Measurements from ENCODE around the gene GALNT14.
"Not testable (repeated sequence)": the region's sequence is repeated elsewhere in the genome, so short reads cannot be mapped to it uniquely, and the experiment has no call there.

The GALNT14 gene

DNA sequence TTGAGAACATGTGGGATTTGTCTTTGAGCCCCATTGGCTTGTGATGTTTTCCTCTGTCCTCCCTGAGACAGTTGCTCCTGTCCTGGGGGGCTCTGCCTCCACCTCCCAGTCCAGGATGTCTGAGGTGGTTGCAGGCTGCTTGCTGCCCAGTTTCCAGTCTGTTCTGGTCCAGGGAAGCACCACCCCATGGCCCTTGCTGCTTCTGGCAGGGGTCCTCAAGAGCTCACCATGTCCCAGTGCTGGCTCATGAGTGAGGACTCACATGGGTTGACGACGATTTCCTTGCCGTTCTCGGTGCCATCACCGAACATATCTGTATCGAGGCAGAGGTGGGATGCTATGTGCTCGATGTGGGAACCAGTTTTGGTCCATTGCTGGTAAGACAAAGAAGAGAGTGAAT lies 227.6 kb downstream of the GALNT14 start:
- no peak for DNase-seq (ENCODE audit: low read depth in 2 of 3, low spot score in 1 of 3)

GRCh38 chr2:30904437-30904836 lies 233.8 kb downstream of the GALNT14 start:
- not testable (repeated sequence) for DNase-seq (ENCODE audit: low read depth in 2 of 3, low spot score in 1 of 3)

- no peak for DNase-seq (ENCODE audit: low read depth in 2 of 3, low spot score in 1 of 3)
Observed at GRCh38 chr2:30903326-30903725, 234.9 kb downstream of the GALNT14 start.

DNA sequence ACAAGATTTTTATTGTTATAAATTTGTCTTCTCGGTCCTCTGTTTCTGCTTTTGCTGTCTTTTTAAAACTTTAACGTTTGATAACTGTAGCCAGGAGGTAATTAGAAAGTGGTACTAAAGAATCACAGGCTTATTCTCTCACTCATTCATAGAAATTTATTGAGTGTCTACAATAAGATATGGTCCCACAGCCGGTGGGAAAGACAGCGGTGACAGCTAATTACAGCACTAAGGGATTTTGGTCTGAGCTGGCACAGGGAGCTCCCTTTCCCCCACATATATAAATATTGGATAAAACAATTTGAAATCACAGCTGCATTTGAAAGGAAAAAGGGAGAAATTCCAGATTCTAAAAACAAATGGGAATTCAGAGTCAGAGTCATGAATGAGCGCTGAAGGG lies 237.9 kb downstream of the GALNT14 start:
- no peak for DNase-seq (ENCODE audit: low read depth in 2 of 3, low spot score in 1 of 3)

GRCh38 chr2:30899516-30900054 lies 238.7 kb downstream of the GALNT14 start:
- no peak for DNase-seq (ENCODE audit: low read depth in 2 of 3, low spot score in 1 of 3)

DNA sequence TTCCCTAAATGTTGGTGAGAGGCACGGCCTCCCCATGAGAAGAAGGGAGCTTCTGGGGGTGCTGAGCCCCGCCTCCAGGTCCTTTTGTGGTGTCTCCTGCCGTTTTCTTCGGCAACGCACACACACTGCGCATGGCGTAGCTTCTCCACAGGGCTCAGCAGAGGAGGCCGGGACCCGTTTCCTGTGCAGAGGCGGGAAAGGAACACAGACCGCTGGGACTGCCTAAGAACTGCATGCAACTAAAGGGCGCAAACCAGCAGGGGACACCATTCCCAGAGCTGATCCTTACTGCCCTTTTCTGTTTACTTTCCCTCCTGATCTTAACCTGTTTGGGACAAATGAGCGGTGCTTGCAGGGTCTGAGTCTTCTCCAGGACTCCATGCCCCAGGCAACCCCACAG lies 240.7 kb downstream of the GALNT14 start:
- DNase-seq (ENCODE audit: low read depth in 2 of 3, low spot score in 1 of 3): no peak

DNA sequence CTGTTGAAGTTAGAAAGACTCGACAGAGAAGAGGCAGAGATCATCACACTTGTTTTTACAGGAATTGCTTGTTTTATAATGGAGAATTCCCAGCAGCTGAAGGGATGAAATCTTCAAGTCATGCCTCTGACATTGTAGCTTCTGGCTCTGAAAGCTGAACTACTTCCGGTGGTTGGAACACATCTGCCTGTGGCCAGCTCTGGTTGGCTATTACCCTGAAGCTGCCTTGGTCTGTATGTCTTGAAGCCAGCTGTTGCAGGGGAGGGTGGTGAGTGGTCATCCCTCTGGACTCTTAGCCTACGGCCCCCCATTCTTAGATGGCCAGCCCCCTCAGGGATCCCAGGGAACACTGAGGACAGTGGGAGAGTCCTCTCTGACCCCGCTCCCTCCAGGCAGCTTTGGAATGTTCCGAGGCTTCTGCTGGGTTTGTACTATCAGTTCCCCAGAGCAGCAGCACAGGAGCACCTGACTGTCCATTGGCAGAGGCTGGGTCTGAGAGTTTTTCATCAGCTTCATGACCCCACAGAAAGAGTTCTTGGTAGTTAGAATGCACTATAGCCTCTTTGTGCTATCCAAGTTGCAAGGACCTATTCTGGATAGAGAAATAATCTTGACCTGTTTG lies 243.6 kb downstream of the GALNT14 start:
- DNase-seq (ENCODE audit: low read depth in 2 of 3, low spot score in 1 of 3): no peak

DNA sequence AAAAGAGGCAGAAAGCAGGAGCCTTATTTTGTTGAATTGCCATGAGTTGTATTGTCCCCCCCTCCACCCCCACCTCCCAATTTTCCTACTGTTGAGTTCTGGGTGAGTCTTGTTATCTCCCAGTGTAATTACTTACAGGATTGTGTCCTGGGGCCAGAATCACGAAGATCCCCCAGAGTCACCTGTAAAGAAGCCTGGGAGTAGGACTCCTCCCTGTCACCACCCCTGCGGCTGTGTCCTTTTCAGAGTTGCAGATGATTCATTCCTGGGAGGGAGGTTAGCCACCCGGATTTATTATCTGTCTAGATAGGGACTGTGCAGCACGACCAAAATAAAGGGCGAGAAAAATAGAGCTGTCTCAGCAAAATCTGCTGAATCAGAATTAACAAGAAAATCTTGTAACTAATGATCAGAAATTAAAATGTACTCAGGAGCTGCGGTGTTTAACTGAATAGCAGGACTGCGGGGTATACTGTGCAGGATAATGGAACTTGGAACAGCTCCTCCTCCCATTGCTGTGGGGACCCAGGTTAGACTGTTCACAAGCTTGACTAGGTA lies 249.3 kb downstream of the GALNT14 start:
- no peak for DNase-seq (ENCODE audit: low read depth in 2 of 3, low spot score in 1 of 3)

- DNase-seq (ENCODE audit: low read depth in 2 of 3, low spot score in 1 of 3): no peak
Observed at GRCh38 chr2:30886080-30886479, 252.2 kb downstream of the GALNT14 start.

GRCh38 chr2:30883822-30884221 lies 254.4 kb downstream of the GALNT14 start:
- no peak for DNase-seq (ENCODE audit: low read depth in 2 of 3, low spot score in 1 of 3)

DNA sequence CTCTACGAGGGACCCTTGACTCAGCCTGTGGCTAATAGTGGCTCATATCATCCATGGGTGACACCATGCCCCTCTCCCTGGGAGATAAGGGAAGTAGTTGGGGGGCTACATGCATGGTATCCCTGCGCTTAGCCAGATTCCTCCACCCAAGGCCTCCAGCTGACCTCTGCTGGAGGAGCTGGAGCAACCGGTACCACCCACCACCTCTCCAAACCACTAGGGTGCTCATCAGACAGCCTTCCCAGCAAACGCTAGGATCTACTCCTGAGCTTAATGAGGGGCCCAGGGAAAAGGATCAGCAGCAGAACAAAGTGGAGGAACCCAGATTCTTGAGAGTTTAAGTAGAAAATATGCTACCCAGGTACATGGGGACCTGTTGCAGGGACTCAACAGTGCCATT lies 255.1 kb downstream of the GALNT14 start:
- no peak for DNase-seq (ENCODE audit: low read depth in 2 of 3, low spot score in 1 of 3)

DNA sequence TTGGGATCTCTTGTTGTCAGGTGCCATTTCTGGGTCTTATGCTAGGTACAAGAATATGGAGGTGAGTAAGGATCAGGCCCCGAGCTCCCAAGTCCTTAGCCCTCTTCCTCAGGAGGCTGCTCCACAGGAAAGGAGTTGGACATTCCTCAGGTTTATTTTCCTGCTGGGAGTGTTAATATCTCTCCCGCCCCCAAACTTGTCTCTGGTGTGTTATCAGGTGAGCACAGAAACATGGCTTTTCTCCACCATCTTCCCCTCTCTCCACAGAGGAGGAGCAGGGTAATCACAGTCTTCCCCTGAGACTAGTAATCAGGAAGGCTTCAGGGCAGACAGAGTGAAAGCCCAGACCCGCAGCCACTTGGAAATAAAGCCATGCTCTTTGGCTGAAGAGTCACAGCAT lies 257.7 kb downstream of the GALNT14 start:
- no peak for DNase-seq (ENCODE audit: low read depth in 2 of 3, low spot score in 1 of 3)

GRCh38 chr2:30877833-30878232 lies 260.4 kb downstream of the GALNT14 start:
- no peak for DNase-seq (ENCODE audit: low read depth in 2 of 3, low spot score in 1 of 3)

DNA sequence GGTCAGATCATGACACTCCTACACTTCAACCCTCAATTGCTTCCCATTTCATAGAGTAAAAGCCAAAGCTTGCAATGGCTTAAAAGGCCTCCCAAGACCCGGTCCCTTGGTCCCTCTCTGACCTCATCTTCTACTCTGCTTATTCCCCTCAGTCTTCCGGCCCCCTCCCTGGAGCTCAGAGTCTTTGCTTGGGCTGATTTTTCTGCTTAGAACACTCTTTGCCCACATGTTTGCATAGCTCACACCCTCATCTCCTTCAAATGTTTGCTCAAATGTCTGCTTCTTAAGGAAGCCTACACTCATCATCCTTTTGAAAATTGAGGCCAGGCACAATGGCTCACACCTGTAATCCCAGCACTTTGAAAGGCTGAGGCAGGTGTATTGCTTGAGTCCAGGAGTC lies 265.4 kb downstream of the GALNT14 start:
- DNase-seq (ENCODE audit: low read depth in 2 of 3, low spot score in 1 of 3): no peak

DNA sequence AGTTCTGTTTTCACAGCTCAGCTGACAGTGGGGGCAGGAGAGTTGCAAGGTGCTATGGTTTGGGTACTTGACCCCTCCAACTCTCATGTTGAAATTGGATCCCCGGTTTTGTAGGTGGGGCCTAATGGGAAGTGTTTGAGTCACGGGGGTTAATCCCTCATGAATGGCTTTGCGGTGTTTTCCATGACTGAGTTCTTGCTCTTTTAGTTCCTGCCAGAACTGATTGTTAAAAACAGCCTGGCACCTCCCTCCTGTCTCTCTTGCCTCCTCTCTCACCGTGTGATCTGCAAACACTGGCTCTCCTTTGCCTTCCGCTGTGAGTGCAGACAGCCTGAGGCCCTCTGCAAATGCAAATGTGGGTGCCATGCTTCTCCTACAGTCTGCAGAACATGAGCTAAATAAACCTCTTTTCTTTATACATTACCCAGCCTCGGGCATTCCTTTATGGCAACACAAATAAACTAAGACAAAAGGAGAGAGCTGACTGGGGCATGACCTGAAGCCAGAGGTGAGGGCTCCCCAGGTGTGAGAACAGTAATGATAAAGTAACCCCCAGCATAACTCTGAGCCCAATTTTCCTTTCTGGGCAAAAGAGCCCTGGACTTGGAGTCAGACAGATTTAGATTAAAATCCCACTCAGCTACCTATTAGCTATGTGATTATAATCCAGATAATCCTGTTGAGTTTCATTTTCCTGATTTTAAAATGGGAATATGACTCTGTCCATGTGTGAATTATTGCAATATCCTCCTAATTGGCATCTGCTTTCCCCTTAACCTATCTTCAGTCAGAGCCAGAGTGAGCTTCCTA lies 266.1 kb downstream of the GALNT14 start:
- DNase-seq (ENCODE audit: low read depth in 2 of 3, low spot score in 1 of 3): no peak

DNA sequence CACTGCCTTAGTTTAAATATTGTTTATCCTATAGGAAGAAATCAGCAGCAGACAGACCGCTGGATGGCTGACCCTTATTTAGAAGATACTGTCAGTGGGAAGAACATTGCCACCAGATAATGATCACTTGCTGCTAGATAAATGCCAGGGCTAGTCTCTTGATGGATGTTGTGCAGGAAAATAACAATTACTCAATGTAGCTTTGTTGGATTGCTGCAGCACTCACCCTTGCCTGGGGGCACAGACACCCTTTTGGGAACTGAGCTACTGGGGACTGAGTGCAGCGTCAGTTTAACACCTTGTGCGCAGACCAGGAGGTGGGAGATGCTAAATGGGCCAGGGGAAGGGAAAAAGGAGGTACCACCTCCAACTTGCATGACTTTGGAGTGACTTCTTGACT lies 266.8 kb downstream of the GALNT14 start:
- DNase-seq (ENCODE audit: low read depth in 2 of 3, low spot score in 1 of 3): no peak

DNA sequence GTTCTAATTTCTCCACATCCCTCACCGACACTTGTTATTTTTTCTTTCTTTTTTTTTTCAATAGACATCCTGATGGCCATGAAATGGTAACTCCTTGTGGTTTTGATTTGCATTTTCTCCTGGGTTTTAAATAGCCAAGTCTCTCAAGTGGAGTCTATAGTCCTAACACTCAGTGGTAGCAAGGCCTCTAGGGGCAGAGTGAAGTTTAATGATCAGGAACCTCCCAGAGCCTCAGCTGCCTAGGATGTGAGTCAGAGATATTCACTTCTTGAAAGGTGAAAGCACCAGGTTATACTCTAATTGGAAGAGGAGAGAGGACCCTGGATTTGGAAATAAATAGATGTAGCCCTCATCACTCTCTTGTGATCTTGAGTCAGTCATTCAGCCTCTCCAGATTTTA lies 268.3 kb downstream of the GALNT14 start:
- DNase-seq (ENCODE audit: low read depth in 2 of 3, low spot score in 1 of 3): no peak

DNA sequence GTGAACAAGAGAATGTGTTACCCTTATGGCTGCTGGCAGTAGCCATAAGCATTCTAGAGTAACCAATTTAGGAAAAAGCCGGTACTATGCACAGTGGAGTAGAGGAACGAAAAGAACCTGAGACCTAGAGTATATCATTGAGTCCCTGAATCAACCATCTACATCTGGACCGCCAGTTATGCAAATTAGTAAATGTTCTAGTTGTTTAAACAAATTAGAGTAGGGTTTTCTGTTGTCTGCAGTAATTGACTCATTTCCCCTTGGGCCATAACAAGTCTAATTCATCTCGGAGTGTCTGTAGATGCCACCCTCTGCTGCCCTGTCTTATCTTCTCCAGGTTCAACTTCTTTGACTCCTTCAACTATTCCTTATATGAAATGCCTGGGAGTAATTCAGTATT lies 270.9 kb downstream of the GALNT14 start:
- no peak for DNase-seq (ENCODE audit: low read depth in 2 of 3, low spot score in 1 of 3)

GRCh38 chr2:30866974-30867373 lies 271.3 kb downstream of the GALNT14 start:
- no peak for DNase-seq (ENCODE audit: low read depth in 2 of 3, low spot score in 1 of 3)

- DNase-seq (ENCODE audit: low read depth in 2 of 3, low spot score in 1 of 3): no peak
Observed at GRCh38 chr2:30865892-30866681, 272.2 kb downstream of the GALNT14 start.

DNA sequence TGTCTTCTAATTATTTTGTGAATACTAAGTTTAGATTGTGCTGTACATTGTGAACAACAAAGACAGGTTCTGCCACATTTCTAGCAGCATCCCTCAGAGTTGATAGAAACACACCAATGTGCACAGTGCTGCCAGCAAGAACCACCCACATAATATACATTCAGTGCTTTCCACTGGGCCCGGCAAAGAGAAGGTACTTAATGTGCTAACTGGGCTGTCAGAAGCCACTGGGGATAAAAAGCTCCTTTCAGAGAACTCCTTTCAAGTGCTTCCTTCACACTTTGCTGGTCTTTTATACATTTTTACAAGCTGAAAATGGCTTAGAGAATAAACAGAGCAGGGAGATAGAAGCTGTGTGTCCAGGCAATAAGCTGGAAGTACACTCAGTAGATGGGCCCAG lies 273.0 kb downstream of the GALNT14 start:
- DNase-seq (ENCODE audit: low read depth in 2 of 3, low spot score in 1 of 3): no peak
